Stimulated activated CD8-positive, alpha-beta memory T cell treated with anti-CD3 and anti-CD28 coated beads, Interleukin-7, amount 100 ng/mL, for 48 hours (primary cell): ENCODE data around the gene CDYL2.
"Not testable (repeated sequence)": the region's sequence is repeated elsewhere in the genome, so short reads cannot be mapped to it uniquely, and the experiment has no call there.

Experiments used
- DNase-seq, 2 donors: peaks; one replicate each; pipeline ENCODE4 v3.0.0-alpha.2; 2020; ENCODE audit warnings: low read depth in 1 of 2; ENCODE audit errors: extremely low read depth in 1 of 2

The CDYL2 gene, protein sequence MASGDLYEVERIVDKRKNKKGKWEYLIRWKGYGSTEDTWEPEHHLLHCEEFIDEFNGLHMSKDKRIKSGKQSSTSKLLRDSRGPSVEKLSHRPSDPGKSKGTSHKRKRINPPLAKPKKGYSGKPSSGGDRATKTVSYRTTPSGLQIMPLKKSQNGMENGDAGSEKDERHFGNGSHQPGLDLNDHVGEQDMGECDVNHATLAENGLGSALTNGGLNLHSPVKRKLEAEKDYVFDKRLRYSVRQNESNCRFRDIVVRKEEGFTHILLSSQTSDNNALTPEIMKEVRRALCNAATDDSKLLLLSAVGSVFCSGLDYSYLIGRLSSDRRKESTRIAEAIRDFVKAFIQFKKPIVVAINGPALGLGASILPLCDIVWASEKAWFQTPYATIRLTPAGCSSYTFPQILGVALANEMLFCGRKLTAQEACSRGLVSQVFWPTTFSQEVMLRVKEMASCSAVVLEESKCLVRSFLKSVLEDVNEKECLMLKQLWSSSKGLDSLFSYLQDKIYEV

DNA sequence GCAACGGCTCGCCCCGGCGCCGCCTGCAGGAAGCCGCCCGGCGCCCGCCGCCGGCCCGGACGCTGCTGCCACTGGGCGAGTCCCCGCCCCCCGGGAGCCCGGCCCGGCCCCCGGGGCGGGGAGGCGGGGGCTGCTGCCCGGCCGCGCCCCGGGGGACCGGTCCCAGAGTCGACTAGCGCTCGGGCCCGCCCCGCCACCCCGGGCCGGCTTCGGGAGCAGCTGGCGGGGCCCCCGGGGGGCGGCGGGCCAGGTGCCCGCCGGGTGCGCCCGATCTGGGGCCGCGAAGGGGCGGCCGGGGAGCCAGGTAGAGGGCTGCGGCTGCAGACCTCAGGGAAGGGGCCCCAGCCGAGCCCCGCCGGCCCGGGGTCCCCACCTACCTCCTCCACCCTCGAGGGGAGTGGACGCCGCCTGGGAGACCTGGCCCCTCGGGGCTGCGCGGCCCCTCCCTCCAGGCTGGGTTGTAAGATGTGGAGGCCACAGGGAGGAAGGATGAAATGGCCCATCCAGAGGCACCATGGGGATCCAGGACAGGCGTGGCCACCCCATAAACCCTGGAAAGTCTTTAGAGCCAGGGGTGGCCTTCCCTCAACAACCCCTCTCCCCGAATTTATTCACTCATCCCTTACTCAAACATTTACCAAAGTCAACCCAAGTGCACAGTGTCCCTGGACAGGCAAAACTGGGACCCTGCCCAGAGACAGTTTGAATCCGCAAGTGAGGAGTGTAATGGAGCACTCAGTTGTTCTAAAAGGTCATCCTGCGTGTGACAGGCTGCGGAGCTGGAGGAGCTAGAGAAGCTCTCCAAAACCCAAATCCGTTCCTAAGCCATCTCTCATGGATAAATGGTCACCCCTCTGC is at the start of gene CDYL2:
TSS of gene CDYL2 (minus strand) at position 73 of the 858 bp plus-strand sequence. CDS start 425 bp downstream, outside the sequence.
- DNase-seq, result no peak

- DNase-seq, result peak in 1 of 2 donors; percentile 9
These were observed 48.0 kb upstream of the CDYL2 start for GRCh38 chr16:80852261-80852872.

GRCh38 chr16:80851831-80852230 is 47.4 kb upstream of the CDYL2 start:
- DNase-seq, result no peak

DNA sequence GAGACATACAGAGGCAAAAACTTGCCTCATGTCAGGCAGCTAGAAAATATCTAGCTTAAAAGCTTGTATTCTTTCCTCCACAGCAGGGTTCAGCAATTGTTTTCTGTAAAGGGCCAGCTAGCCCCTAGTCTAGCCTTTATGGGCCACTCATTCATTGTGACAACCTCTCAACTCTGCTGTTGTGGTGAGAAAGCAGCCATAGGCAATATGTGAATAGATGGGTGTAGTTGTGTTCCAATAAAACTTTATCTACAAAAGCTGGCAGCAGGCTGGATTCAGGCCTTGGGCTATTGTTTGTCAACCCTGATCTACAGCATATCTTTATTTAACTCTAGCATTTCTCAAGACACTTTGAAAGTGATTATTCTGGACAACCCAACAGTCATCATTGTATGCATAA is 46.4 kb upstream of the CDYL2 start:
- DNase-seq, result no peak

- no peak for DNase-seq
These were observed 44.5 kb upstream of the CDYL2 start for GRCh38 chr16:80848862-80849261.

DNA sequence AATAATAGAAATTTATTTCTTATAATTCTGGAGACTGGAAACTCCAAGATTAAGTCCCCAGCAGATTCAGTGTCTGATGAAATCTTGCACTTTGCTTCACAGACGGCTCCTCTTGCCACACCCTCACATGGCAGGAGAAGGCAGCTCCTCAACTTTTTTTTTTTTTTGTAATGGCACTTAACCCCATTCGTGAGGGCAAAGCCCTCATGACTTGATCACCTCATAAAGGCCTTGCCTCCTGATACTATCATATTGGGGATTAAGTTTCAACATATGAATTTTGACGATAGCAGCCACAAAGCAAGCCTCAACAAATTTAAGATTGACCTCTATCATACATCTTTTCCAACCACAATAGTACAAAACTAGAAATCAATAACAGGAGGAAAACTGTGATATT is 42.3 kb upstream of the CDYL2 start:
- no peak for DNase-seq

- no peak for DNase-seq
These were observed 41.9 kb upstream of the CDYL2 start for GRCh38 chr16:80846275-80846674.

GRCh38 chr16:80844395-80844794 is 40.0 kb upstream of the CDYL2 start:
- no peak for DNase-seq

GRCh38 chr16:80841231-80841630 is 36.8 kb upstream of the CDYL2 start:
- DNase-seq, result no peak

- DNase-seq, result no peak
These were observed 33.2 kb upstream of the CDYL2 start for GRCh38 chr16:80837533-80838147.

- DNase-seq, result no peak
These were observed 32.4 kb upstream of the CDYL2 start for GRCh38 chr16:80836846-80837245.

- DNase-seq, result no peak
These were observed 31.8 kb upstream of the CDYL2 start for GRCh38 chr16:80836202-80836601.

GRCh38 chr16:80831039-80831438 is 26.6 kb upstream of the CDYL2 start:
- DNase-seq, result no peak

DNA sequence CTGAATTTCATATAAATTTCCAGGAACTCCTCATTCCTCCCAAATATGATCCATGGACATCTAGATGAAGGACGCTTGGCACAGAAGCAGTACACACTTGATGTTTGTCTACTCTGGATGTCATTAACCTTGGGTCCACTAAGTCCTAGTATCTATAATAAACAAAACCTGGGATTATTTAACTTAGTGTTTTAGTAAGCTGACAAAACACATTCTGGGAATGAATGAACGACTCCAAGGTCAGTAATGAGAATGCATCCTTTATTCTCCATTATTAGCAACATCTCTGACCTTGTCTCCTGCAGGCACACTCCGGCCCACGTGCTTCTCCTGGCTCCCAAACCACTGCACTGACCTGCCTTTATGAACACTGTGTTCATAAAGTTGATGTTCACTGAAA is 24.1 kb upstream of the CDYL2 start:
- DNase-seq, result no peak

DNA sequence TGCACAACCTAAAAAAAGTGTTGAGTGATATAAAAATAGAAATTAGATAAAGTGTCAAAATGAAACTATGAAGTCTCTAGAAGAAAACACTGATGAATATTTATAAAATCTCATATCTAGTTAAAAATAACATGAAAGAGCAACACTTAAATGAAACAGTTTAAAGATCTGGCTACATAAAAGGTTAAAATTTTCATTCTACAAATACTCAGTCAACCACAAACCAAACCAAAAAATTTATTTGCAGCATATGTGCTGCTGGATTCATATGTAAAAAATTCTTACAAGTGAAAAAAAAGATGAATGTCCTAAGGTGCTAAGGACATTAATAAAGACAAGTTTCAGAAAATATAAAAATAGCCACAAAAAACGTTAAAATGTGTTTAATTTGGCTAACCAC is 22.6 kb upstream of the CDYL2 start:
- DNase-seq, result no peak

DNA sequence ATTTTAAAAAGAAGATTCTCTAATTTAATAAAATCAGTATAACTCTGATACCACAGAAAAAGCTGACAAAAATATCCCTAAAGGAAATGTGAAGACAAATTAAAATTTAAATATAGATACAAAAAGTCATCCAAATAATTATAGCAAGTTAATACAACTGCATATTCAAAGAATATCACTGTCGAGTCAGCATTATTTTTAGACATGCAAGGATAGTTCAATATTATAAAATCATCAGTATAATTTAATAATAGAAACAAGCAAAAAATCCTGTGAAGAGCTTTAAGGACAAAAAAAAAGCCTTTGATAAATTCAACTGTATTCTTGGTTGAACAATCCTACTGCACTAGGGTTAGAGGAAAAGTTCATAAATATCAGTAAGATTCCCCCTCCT is 21.0 kb upstream of the CDYL2 start:
- DNase-seq, result no peak

DNA sequence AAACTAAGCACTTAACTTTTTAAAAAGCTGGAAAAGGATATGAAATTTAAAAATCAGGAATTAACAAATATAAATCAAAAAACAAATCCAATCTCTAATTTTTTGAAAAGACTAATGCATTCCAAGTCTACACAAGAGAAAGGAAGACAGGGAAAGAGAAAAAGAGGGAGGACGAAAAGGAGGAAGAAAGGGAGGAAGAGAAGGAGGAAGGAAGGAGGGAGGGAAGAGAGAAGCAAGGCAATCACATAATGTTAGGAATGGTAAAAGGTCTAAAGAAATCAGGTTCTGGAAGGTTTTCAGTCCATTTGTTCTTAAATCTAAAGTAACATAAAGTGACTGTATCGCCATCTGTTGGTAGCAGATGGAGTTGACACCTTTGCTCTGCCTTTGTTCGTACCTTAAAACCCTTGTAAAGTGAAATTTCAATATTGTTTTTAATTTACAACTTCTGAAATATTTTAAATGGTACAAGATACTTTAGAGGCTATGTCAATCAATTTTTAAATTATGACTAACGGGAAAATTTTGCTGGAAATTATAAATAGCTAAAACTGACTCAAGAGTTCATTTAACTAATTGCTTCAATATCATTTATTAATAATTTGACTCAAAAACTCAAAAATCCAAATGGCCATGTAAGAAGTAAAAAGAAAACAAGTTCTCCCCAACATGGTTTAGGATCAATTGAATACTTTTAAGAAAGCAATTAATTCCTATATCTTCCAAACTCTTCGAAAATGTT is 20.4 kb upstream of the CDYL2 start:
- no peak for DNase-seq

DNA sequence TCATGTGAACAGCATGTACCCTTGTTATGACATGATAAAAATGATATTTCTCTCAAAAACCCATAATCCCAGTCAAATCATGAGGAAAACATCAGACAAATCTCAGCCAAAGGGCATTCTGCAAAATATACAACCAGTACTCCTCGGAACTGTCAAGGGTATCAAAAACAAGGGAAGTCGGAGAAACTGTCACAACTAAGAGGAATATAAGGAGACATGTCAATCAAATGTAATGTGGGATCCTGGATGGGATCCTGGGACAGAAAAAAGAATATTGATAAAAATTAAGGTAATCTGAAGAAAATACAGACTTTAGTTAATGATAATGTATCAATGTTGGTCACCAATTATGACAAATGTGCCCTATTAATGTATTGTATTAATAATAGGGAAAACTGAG is 15.6 kb upstream of the CDYL2 start:
- DNase-seq, result no peak

DNA sequence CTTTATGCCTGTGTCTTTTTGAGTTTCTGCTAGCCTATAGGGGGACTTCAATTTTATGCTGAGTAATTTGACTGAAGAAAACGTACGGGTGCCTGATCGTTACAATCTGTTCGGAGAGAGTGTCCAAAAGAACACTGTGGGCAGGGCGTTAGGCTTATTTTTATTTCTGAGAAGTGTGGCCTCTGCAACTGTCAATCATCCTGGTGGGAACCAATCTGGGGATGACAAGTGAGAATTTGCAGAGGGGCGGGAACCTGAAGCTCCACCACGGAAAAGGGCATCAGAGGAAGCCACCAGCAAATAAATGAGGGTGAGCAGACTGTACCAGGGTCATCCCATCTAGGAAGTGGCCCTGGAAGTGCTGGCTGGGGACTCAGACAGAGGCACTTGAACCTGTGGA is 12.0 kb upstream of the CDYL2 start:
- no peak for DNase-seq

- DNase-seq, result not testable (repeated sequence)
These were observed 10.9 kb upstream of the CDYL2 start for GRCh38 chr16:80815278-80815677.
